ENCODE results near the gene HERPUD1. TPM values are rescaled to one million over a fixed set of nuclear protein-coding genes. Genes with fewer than 3 reads are reported as not detected.

Gene HERPUD1
- total RNA-seq, 1 experiment from 2014 or later: 45.2 TPM

DNA sequence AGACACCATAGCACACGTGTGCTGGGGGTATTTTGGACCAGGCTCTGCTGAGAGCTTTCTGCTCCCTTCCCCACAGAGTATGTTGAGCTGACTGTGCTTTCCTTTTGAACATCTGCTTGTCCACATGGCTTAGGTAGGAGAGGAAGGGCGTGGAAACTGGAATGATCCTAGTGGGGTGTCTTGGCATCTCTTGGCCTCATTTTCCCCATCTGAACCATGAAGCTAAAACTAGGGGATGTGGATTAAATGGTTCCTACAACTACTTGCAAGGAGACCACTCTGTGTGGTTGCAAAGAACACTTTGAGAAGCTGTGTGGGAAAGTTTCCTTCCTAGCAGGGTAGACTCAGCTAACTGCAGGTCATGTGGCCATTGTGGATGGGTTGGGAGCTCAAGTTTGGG is 50.8 kb downstream of the HERPUD1 start:
- no TSS peak for BruUV-seq (replicated peaks)
- H3K27me3 ChIP-seq (ENCODE audit: control insufficient read depth, insufficient read depth, low read length): no peaks in the 10 kb centered on the region
- H3K27ac ChIP-seq (ENCODE audit: low read length): no peak overlapping the region
- in situ Hi-C loops (cut with HindIII; ENCODE audit: low pct_unique_long_range_greater_than_20kb, low sequenced_read_pairs) (no loop called here), intact Hi-C loops (cut with micrococcal nuclease; ENCODE audit: unreplicated experiment) (no loop called here)
- no peak for DNase-seq (ENCODE audit: low read depth, low spot score)
- no peaks in the 10 kb centered on the region for H3K36me3 ChIP-seq (ENCODE audit: control insufficient read depth, insufficient read depth, low read length)
- CTCF ChIA-PET: interaction anchor here (0.6 kb wide), 1 partner anchor 110 kb away, joined by 6 read pairs; the partner anchor contains the start of gene CPNE2
- POLR2A ChIA-PET: interaction anchor here (0.6 kb wide), 1 partner anchor 182 kb away, joined by 9 read pairs; no protein-coding TSS in a partner anchor
- no peak overlapping the region for H3K4me3 ChIP-seq (ENCODE audit: low read depth in 2 of 2, low read length in 2 of 2)
- TF ChIP-seq, protein P1, sequence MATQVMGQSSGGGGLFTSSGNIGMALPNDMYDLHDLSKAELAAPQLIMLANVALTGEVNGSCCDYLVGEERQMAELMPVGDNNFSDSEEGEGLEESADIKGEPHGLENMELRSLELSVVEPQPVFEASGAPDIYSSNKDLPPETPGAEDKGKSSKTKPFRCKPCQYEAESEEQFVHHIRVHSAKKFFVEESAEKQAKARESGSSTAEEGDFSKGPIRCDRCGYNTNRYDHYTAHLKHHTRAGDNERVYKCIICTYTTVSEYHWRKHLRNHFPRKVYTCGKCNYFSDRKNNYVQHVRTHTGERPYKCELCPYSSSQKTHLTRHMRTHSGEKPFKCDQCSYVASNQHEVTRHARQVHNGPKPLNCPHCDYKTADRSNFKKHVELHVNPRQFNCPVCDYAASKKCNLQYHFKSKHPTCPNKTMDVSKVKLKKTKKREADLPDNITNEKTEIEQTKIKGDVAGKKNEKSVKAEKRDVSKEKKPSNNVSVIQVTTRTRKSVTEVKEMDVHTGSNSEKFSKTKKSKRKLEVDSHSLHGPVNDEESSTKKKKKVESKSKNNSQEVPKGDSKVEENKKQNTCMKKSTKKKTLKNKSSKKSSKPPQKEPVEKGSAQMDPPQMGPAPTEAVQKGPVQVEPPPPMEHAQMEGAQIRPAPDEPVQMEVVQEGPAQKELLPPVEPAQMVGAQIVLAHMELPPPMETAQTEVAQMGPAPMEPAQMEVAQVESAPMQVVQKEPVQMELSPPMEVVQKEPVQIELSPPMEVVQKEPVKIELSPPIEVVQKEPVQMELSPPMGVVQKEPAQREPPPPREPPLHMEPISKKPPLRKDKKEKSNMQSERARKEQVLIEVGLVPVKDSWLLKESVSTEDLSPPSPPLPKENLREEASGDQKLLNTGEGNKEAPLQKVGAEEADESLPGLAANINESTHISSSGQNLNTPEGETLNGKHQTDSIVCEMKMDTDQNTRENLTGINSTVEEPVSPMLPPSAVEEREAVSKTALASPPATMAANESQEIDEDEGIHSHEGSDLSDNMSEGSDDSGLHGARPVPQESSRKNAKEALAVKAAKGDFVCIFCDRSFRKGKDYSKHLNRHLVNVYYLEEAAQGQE (IDR thresholded peaks at IDR 0.05; ENCODE audit: insufficient read depth in 1 of 2, low read depth in 2 of 2, low read length in 1 of 2): no peak
- H3K9me3 ChIP-seq (ENCODE audit: control insufficient read depth, insufficient read depth, low read depth, low read length): no peaks in the 10 kb centered on the region
- no peaks in the 10 kb centered on the region for H3K4me1 ChIP-seq (ENCODE audit: control insufficient read depth, insufficient read depth, low read length)
- no peak for ATAC-seq

DNA sequence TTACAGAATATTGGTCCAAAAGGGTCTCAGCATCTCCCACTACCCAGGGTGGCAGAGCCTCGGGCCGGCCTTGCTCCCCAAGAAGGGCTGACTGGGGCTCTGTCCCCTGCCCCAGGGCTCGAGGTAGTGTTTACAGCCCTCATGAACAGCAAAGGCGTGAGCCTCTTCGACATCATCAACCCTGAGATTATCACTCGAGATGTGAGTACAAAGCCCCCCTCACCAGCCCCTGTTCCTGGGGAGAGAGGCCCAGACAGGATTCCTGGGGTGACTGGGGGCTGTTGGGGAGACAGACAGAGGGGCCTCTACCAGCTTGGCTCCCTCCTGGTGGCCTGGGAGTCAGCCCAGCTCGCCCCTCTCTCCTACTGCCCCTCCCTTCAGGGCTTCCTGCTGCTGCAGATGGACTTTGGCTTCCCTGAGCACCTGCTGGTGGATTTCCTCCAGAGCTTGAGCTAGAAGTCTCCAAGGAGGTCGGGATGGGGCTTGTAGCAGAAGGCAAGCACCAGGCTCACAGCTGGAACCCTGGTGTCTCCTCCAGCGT is 51.3 kb downstream of the HERPUD1 start:
- TF ChIP-seq, protein P2, sequence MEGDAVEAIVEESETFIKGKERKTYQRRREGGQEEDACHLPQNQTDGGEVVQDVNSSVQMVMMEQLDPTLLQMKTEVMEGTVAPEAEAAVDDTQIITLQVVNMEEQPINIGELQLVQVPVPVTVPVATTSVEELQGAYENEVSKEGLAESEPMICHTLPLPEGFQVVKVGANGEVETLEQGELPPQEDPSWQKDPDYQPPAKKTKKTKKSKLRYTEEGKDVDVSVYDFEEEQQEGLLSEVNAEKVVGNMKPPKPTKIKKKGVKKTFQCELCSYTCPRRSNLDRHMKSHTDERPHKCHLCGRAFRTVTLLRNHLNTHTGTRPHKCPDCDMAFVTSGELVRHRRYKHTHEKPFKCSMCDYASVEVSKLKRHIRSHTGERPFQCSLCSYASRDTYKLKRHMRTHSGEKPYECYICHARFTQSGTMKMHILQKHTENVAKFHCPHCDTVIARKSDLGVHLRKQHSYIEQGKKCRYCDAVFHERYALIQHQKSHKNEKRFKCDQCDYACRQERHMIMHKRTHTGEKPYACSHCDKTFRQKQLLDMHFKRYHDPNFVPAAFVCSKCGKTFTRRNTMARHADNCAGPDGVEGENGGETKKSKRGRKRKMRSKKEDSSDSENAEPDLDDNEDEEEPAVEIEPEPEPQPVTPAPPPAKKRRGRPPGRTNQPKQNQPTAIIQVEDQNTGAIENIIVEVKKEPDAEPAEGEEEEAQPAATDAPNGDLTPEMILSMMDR (IDR thresholded peaks at IDR 0.05): no peak
- TF ChIP-seq, protein P1 (IDR thresholded peaks at IDR 0.05; ENCODE audit: insufficient read depth in 1 of 2, low read depth in 2 of 2, low read length in 1 of 2): no peak
- TF ChIP-seq TCF7L2 (IDR thresholded peaks at IDR 0.05; ENCODE audit: low read depth, low read length) (no peak), POLR2AphosphoS5 (IDR thresholded peaks at IDR 0.05; ENCODE audit: low read depth, low read length) (no peak), SIN3A (IDR thresholded peaks at IDR 0.05; ENCODE audit: borderline replicate concordance, insufficient read depth, low read depth, low read length) (no peak)
- CTCF ChIA-PET: no interaction called here
- DNase-seq (ENCODE audit: low read depth, low spot score): no peak
- H3K4me1 ChIP-seq (ENCODE audit: control insufficient read depth, insufficient read depth, low read length): no peaks in the 10 kb centered on the region
- intact Hi-C loops (cut with micrococcal nuclease; ENCODE audit: unreplicated experiment): no loop called here
- H3K9me3 ChIP-seq (ENCODE audit: control insufficient read depth, insufficient read depth, low read depth, low read length): no peaks in the 10 kb centered on the region
- POLR2A ChIA-PET: interaction anchor here (0.6 to 0.7 kb wide), 2 partner anchors 17 to 181 kb away, joined by 3 to 9 read pairs; no protein-coding TSS in a partner anchor
- in situ Hi-C loops (cut with HindIII; ENCODE audit: low pct_unique_long_range_greater_than_20kb, low sequenced_read_pairs): no loop called here
- H3K27ac ChIP-seq (ENCODE audit: low read length): no peak overlapping the region
- H3K27me3 ChIP-seq (ENCODE audit: control insufficient read depth, insufficient read depth, low read length): no peaks in the 10 kb centered on the region
- no peak for ATAC-seq
- no TSS peak for BruUV-seq (replicated peaks)
- H3K36me3 ChIP-seq (ENCODE audit: control insufficient read depth, insufficient read depth, low read length): no peaks in the 10 kb centered on the region
- H3K4me3 ChIP-seq (ENCODE audit: low read depth in 2 of 2, low read length in 2 of 2): no peak overlapping the region
